Naive B cell (primary cell): ENCODE measurements around the gene SYNDIG1. TPM values are rescaled to one million over a fixed set of nuclear protein-coding genes. Genes with fewer than 3 reads are reported as not detected.
"Not testable (repeated sequence)": the region's sequence is repeated elsewhere in the genome, so short reads cannot be mapped to it uniquely, and the experiment has no call there.

Experiments used
- ATAC-seq, 2 donors: fragments of 150-1000 bp; cut with Tn5 transposase; 2 replicates each; pipeline ENCODE4 v1.10.0; 2021; ENCODE audit warnings: low read depth in 2 of 2, mild to moderate bottlenecking in 2 of 2, moderate library complexity in 2 of 2
- DNase-seq: peaks from one replicate; pipeline ENCODE4 v3.0.0; 2022
- H3K27ac Mint-ChIP-seq, 6 donors: one replicate each; pipeline ENCODE4 v1.8.0; 2020 to 2022; ENCODE audit warnings: mild to moderate bottlenecking in 6 of 6, mixed read lengths in 6 of 6, moderate library complexity in 5 of 6, inconsistent platforms in 2 of 6
- H3K27me3 Mint-ChIP-seq, 3 donors: one replicate each; pipeline ENCODE4 v1.8.0; 2021 to 2022; ENCODE audit warnings: mixed read lengths in 3 of 3, mild to moderate bottlenecking in 1 of 3
- H3K36me3 Mint-ChIP-seq, 2 donors: one replicate each; pipeline ENCODE4 v1.8.0; 2020 to 2022; ENCODE audit warnings: mixed read lengths in 2 of 2, inconsistent platforms in 1 of 2, mild to moderate bottlenecking in 1 of 2
- H3K4me1 Mint-ChIP-seq, 3 donors: one replicate each; pipeline ENCODE4 v1.8.0; 2020 to 2022; ENCODE audit warnings: mixed read lengths in 3 of 3, inconsistent platforms in 1 of 3, mild to moderate bottlenecking in 1 of 3, moderate library complexity in 1 of 3
- H3K4me3 Mint-ChIP-seq, 8 donors: one replicate each; pipeline ENCODE4 v1.8.0; 2020 to 2022; ENCODE audit warnings: mild to moderate bottlenecking in 8 of 8, mixed read lengths in 8 of 8, moderate library complexity in 8 of 8, inconsistent platforms in 2 of 8
- H3K9me3 Mint-ChIP-seq, 7 donors: one replicate each; pipeline ENCODE4 v1.8.0; 2020 to 2022; ENCODE audit warnings: mixed read lengths in 7 of 7, mild to moderate bottlenecking in 5 of 7, inconsistent platforms in 2 of 7, moderate library complexity in 1 of 7
- polyA plus RNA-seq, 6 donors: library from polyadenylated mRNA; unstranded; fragments of 300-500 nt; fragmentation: Illumina TruSeq; gene quantifications; one replicate each; pipeline ENCODE4 v1.2.3, GENCODE V29; 2021; ENCODE audit warnings: low read depth in 6 of 6

The SYNDIG1 gene
- polyA plus RNA-seq, 6 donors from 2014 or later, result not detected

DNA sequence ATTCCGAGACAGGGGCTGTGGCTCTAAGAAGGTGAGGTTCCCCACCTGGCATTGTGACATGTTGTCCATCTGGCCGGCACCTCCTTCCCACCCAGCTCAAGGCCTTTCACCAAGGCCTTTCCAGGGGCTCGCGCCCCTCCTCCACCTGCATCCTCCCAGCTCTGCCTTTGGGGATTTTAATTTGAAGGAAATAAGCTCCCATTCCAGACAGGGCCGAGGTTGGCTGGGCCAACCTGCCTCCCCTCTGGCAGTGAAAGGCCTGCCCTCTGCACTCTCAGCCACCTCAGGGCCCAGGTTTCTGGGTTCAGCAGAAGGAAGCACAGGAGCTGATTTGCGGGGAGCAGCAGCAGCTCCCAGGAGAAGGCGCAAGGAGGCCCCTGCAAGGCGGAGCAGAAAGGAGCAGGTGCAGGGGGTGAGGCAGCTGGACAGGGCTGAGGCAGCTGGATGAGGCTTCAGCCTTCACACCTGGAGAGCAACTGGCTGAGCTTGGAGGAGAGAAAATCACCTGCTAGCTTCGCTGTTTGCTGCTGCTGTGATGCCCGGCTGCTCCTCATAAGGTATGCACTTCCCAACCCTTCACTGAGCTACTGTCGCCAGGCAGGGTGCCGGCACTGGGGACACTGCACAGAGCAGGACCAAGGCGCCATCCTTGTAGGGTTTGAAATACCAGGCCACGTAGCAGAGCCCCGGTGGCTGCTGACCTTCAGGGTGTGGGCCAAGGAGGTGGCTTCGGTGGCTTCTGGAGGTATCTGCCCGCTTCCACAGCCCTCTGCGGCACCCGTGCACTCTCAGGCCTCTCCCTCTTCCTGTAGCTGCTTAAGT is 147.0 kb downstream of the SYNDIG1 start:
- Mint-ChIP-seq H3K9me3 (no peaks in the 10 kb centered on the region), H3K27ac (peak overlapping the region in 1 of 6 donors; percentile 7), H3K27me3 (peaks cover 4 to 21% (median 18%) of the 10 kb centered on the region in 3 donors), H3K36me3 (no peaks in the 10 kb centered on the region), H3K4me3 (peak overlapping the region in 1 of 8 donors; percentile 34), H3K4me1 (peaks cover 0 to 2% (median 0%) of the 10 kb centered on the region in 3 donors)
- no peak for DNase-seq
- no peak for ATAC-seq

DNA sequence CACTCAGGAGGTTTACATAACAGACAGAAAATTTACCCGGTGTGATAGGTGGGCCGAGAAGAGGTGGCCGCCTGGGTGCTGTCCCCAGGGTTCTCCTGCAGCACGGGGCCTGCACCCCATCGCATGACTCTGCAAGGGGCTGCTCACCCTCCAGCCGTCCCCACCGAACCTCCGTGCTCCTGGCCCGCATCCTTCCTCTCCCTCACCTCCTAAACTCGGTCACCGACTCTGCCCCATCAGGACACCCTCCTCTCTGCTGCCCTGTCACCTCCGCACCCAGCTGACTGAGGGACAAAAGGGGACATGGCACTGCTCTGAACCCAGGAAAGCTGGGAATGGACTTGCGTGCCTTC is 147.6 kb downstream of the SYNDIG1 start:
- H3K27ac Mint-ChIP-seq, result peak overlapping the region in 1 of 6 donors; percentile 81
- no peaks in the 10 kb centered on the region for H3K36me3 Mint-ChIP-seq
- no peak for ATAC-seq
- peaks cover 4 to 22% (median 18%) of the 10 kb centered on the region in 3 donors for H3K27me3 Mint-ChIP-seq
- DNase-seq, result no peak
- no peaks in the 10 kb centered on the region for H3K9me3 Mint-ChIP-seq
- peaks cover 0 to 2% (median 0%) of the 10 kb centered on the region in 3 donors for H3K4me1 Mint-ChIP-seq
- H3K4me3 Mint-ChIP-seq, result peak overlapping the region in 1 of 8 donors; percentile 34

DNA sequence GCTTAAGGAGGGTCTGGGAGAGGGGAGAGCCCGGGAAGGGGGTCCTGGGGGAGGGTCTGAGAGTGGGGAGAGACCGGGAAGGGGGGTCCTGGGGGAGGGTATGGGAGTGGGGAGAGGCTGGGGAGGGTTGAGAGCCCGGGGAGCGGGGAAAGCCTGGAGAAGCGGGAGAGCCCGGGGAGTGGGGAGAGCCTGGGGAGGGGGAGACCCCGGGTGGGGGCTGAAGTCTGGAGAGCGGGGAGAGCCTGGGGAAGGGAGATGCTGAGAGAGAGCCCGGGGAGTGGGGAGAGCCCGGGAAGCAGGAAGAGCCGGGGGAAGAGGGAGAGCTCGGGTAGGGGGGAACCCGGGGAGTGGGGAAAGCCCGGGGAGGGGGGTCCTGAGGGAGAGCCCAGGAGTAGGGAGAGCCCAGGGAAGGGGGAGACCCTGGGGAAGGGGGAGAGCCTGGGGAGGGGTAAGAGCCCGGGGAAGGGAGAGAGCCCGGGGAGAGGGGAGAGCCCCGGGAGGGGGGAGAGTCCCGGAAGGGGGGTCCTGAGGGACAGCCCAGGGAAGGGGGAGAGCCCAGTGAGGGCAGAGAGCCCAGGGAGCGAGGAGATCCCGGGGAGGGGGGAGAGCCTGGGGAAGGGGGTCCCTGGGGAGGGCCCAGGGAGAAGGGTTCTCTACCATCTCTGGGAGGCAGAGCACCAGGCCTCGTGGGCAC is 148.5 kb downstream of the SYNDIG1 start:
- Mint-ChIP-seq H3K4me1 (peaks cover 0 to 2% (median 0%) of the 10 kb centered on the region in 3 donors), H3K9me3 (no peaks in the 10 kb centered on the region), H3K27ac (no peak overlapping the region), H3K27me3 (peaks cover 4 to 21% (median 18%) of the 10 kb centered on the region in 3 donors), H3K4me3 (no peak overlapping the region), H3K36me3 (no peaks in the 10 kb centered on the region)
- ATAC-seq, result no peak
- no peak for DNase-seq

DNA sequence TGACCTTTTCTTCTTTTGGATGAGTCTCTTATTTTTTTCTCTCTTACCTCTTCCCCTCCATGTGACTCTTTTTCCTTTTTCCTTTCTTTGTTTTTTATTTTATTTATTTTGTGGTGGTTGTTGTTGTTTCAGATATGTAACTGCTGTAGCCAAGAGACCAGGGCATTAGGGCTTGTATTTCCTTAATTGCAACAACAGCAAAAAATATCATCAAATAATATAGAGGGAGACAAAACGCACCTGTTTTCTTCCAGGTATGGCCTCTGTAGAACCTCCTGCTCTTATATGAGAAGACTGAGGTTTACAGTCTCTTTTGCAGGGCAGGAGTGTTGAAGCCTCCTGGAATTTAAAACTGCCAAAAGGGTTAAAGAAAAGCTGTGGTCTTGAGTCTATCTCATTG is 149.3 kb downstream of the SYNDIG1 start:
- ATAC-seq (no peak), DNase-seq (no peak)
- H3K36me3 Mint-ChIP-seq, result no peaks in the 10 kb centered on the region
- peaks cover 4 to 17% (median 12%) of the 10 kb centered on the region in 3 donors for H3K27me3 Mint-ChIP-seq
- H3K4me1 Mint-ChIP-seq, result peaks cover 0 to 2% (median 0%) of the 10 kb centered on the region in 3 donors
- H3K9me3 Mint-ChIP-seq, result no peaks in the 10 kb centered on the region
- no peak overlapping the region for H3K4me3 Mint-ChIP-seq
- H3K27ac Mint-ChIP-seq, result peak overlapping the region in 1 of 6 donors; percentile 71

- ATAC-seq (peak; percentile 43 to 56), DNase-seq (no peak)
- H3K27me3 Mint-ChIP-seq, result peaks cover 4 to 15% (median 8%) of the 10 kb centered on the region in 3 donors
- H3K27ac Mint-ChIP-seq, result no peak overlapping the region
- peaks cover 0 to 2% (median 0%) of the 10 kb centered on the region in 3 donors for H3K4me1 Mint-ChIP-seq
- H3K36me3 Mint-ChIP-seq, result no peaks in the 10 kb centered on the region
- peaks cover 0 to under 1% (median 0%) of the 10 kb centered on the region in 7 donors for H3K9me3 Mint-ChIP-seq
- no peak overlapping the region for H3K4me3 Mint-ChIP-seq
These were observed 149.8 kb downstream of the SYNDIG1 start for GRCh38 chr20:24619212-24619611.

GRCh38 chr20:24620937-24621519 is 151.6 kb downstream of the SYNDIG1 start:
- H3K9me3 Mint-ChIP-seq, result peaks cover 0 to 2% (median 0%) of the 10 kb centered on the region in 7 donors
- peaks cover 0 to 2% (median 0%) of the 10 kb centered on the region in 3 donors for H3K4me1 Mint-ChIP-seq
- no peak overlapping the region for H3K27ac Mint-ChIP-seq
- H3K36me3 Mint-ChIP-seq, result no peaks in the 10 kb centered on the region
- H3K27me3 Mint-ChIP-seq, result peaks cover 4 to 15% (median 8%) of the 10 kb centered on the region in 3 donors
- ATAC-seq (no peak), DNase-seq (no peak)
- no peak overlapping the region for H3K4me3 Mint-ChIP-seq

- DNase-seq (no peak), ATAC-seq (no peak)
- H3K36me3 Mint-ChIP-seq, result no peaks in the 10 kb centered on the region
- H3K27ac Mint-ChIP-seq, result no peak overlapping the region
- H3K4me3 Mint-ChIP-seq, result no peak overlapping the region
- H3K4me1 Mint-ChIP-seq, result peaks cover 0 to 2% (median 0%) of the 10 kb centered on the region in 3 donors
- H3K27me3 Mint-ChIP-seq, result peaks cover 0 to 9% (median 4%) of the 10 kb centered on the region in 3 donors
- peaks cover 0 to 4% (median 0%) of the 10 kb centered on the region in 7 donors for H3K9me3 Mint-ChIP-seq
These were observed 153.4 kb downstream of the SYNDIG1 start for GRCh38 chr20:24622856-24623255.

GRCh38 chr20:24626141-24626540 is 156.7 kb downstream of the SYNDIG1 start:
- not testable (repeated sequence) for H3K4me3 Mint-ChIP-seq, H3K9me3 Mint-ChIP-seq, H3K4me1 Mint-ChIP-seq, DNase-seq, ATAC-seq, H3K27ac Mint-ChIP-seq, H3K36me3 Mint-ChIP-seq
- H3K27me3 Mint-ChIP-seq, result peaks cover 0 to 11% (median 9%) of the 10 kb centered on the region in 3 donors

GRCh38 chr20:24627291-24627690 is 157.9 kb downstream of the SYNDIG1 start:
- Mint-ChIP-seq H3K4me1 (no peaks in the 10 kb centered on the region), H3K9me3 (peaks cover 0 to 4% (median 0%) of the 10 kb centered on the region in 7 donors), H3K36me3 (no peaks in the 10 kb centered on the region), H3K4me3 (no peak overlapping the region), H3K27me3 (peaks cover 0 to 7% (median 4%) of the 10 kb centered on the region in 3 donors), H3K27ac (no peak overlapping the region)
- no peak for ATAC-seq
- DNase-seq, result no peak

GRCh38 chr20:24627926-24628325 is 158.5 kb downstream of the SYNDIG1 start:
- H3K27me3 Mint-ChIP-seq, result peaks cover 0 to 7% (median under 1%) of the 10 kb centered on the region in 3 donors
- H3K4me1 Mint-ChIP-seq, result no peaks in the 10 kb centered on the region
- ATAC-seq (no peak), DNase-seq (no peak)
- H3K4me3 Mint-ChIP-seq, result no peak overlapping the region
- H3K27ac Mint-ChIP-seq, result no peak overlapping the region
- peaks cover 0 to 4% (median 0%) of the 10 kb centered on the region in 7 donors for H3K9me3 Mint-ChIP-seq
- no peaks in the 10 kb centered on the region for H3K36me3 Mint-ChIP-seq

GRCh38 chr20:24628985-24629384 is 159.6 kb downstream of the SYNDIG1 start:
- peaks cover 0 to 4% (median 0%) of the 10 kb centered on the region in 7 donors for H3K9me3 Mint-ChIP-seq
- peaks cover 0 to 7% (median 0%) of the 10 kb centered on the region in 3 donors for H3K27me3 Mint-ChIP-seq
- no peak overlapping the region for H3K4me3 Mint-ChIP-seq
- peak overlapping the region in 1 of 6 donors; percentile 5 for H3K27ac Mint-ChIP-seq
- no peak for ATAC-seq
- no peaks in the 10 kb centered on the region for H3K4me1 Mint-ChIP-seq
- H3K36me3 Mint-ChIP-seq, result no peaks in the 10 kb centered on the region
- no peak for DNase-seq

GRCh38 chr20:24629668-24630067 is 160.2 kb downstream of the SYNDIG1 start:
- H3K9me3 Mint-ChIP-seq, result peaks cover 0 to 4% (median 0%) of the 10 kb centered on the region in 7 donors
- H3K27me3 Mint-ChIP-seq, result peaks cover 0 to 7% (median 0%) of the 10 kb centered on the region in 3 donors
- no peak overlapping the region for H3K4me3 Mint-ChIP-seq
- no peaks in the 10 kb centered on the region for H3K4me1 Mint-ChIP-seq
- H3K36me3 Mint-ChIP-seq, result no peaks in the 10 kb centered on the region
- DNase-seq (no peak), ATAC-seq (no peak)
- no peak overlapping the region for H3K27ac Mint-ChIP-seq

GRCh38 chr20:24630486-24631172 is 161.2 kb downstream of the SYNDIG1 start:
- no peak overlapping the region for H3K27ac Mint-ChIP-seq
- no peaks in the 10 kb centered on the region for H3K36me3 Mint-ChIP-seq
- DNase-seq (no peak), ATAC-seq (no peak)
- H3K9me3 Mint-ChIP-seq, result peaks cover 0 to 2% (median 0%) of the 10 kb centered on the region in 7 donors
- H3K27me3 Mint-ChIP-seq, result peaks cover 7 to 13% (median 8%) of the 10 kb centered on the region in 3 donors
- no peaks in the 10 kb centered on the region for H3K4me1 Mint-ChIP-seq
- H3K4me3 Mint-ChIP-seq, result no peak overlapping the region
